ENCODE measurements around the gene C10orf90.

The C10orf90 gene

DNA sequence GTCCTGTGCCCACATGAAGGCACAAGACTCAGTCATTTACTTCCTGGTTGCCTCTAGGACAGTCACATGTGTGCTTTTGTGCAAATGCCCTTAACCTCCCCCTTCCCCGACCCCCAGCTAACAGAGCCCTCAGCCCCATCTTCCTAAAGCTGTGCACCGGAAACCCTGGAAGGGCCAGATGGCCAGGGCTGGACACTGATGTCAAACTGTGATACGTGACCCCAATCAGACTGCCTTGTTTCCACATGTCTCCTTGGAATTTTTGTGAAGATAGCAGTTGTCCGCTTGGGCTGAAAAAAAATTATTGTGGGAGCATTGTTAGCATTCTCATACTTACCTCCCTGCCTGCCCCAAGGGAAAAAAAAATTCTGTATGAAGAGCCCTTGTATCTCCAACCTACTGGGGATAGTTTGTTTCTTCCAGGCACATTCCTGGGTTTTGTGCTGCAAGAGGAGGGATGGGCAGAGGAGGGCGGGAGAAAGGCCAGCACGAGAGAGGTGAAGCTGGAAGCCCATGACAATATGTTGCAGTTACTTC is 265.2 kb downstream of the C10orf90 start:
- H3K27ac Mint-ChIP-seq, result no peak overlapping the region
- H3K4me3 Mint-ChIP-seq, result no peak overlapping the region
- H3K36me3 Mint-ChIP-seq, result no peaks in the 10 kb centered on the region
- CTCF ChIA-PET, result no interaction called here
- H3K4me1 Mint-ChIP-seq, result no peaks in the 10 kb centered on the region
- peaks cover 4% of the 10 kb centered on the region for H3K27me3 Mint-ChIP-seq
- DNase-seq, result no peak
- peaks cover 3% of the 10 kb centered on the region for H3K9me3 Mint-ChIP-seq

DNA sequence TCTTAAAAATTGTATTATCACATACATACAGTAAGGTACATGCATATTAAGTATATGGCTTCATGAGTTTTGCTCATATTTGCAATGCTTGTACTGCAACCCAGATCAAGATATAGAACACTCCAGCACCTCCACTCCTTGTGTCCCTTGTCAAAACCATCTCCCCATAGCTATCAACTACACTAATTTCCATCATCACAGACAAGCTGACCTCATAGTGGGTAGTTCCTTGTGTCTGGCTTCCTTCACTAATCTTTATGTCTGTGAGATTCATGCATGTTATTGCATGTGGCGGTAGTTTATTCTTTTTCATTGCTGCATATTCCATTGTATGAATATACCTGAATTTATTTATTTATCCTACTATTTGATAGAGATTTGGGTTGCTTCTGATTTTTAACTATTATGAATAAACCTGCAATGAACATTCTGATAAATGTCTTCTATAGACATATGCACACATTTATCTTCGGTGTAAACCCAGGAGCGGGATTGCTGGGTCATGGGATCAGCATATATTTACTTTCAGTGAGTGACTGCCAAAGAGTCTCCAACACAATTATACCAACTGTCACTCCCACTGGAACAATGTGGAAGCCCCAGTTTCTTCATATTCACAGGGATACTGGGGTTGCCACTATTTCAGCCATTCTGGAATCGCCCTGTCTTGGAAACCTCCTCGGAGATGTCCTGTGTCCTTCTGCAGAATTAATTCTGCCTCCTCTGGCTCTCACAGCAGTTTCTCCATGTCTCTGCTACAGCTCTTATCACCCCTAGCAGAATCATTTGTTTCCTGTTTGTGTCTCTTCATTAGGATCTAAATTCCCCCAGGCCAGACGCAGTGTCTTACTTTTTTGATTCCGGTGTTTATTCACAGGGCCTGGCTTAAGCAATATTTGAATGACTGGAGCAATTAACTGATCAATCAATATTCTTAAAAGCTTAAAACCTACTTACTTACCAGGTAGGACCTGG is 267.5 kb downstream of the C10orf90 start:
- H3K27ac Mint-ChIP-seq, result no peak overlapping the region
- no peaks in the 10 kb centered on the region for H3K36me3 Mint-ChIP-seq
- H3K4me1 Mint-ChIP-seq, result no peaks in the 10 kb centered on the region
- CTCF ChIA-PET, result no interaction called here
- DNase-seq, result no peak
- H3K4me3 Mint-ChIP-seq, result no peak overlapping the region
- H3K9me3 Mint-ChIP-seq, result peaks cover 3% of the 10 kb centered on the region
- no peaks in the 10 kb centered on the region for H3K27me3 Mint-ChIP-seq

DNA sequence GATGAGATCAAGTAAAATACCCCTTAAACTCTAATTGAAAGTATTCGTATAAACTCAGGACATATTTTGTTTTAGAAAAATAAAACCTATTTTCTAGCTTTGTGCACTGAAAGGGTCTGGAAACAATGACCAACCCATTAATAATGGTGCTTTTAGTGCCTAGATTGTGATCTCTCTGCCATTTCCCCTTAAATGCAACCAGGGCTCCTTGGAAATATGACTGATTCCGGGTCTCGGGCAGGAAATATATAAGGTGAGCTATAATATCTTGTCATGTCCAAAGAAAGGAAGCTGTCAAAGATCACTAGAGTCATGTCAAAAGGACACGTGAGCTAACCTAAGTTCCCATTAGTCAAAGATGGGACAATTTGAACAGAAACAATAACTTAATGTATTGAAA is 269.9 kb downstream of the C10orf90 start:
- CTCF ChIA-PET, result no interaction called here
- Mint-ChIP-seq H3K27ac (no peak overlapping the region), H3K27me3 (no peaks in the 10 kb centered on the region), H3K4me1 (no peaks in the 10 kb centered on the region), H3K4me3 (no peak overlapping the region), H3K36me3 (no peaks in the 10 kb centered on the region), H3K9me3 (peaks cover 7% of the 10 kb centered on the region)
- DNase-seq, result no peak

GRCh38 chr10:126398924-126399323 is 271.6 kb downstream of the C10orf90 start:
- no peaks in the 10 kb centered on the region for H3K4me1 Mint-ChIP-seq
- CTCF ChIA-PET, result no interaction called here
- DNase-seq, result no peak
- peaks cover 8% of the 10 kb centered on the region for H3K9me3 Mint-ChIP-seq
- H3K27ac Mint-ChIP-seq, result no peak overlapping the region
- H3K4me3 Mint-ChIP-seq, result no peak overlapping the region
- H3K36me3 Mint-ChIP-seq, result no peaks in the 10 kb centered on the region
- no peaks in the 10 kb centered on the region for H3K27me3 Mint-ChIP-seq

- Mint-ChIP-seq H3K4me1 (no peaks in the 10 kb centered on the region), H3K36me3 (no peaks in the 10 kb centered on the region), H3K27ac (no peak overlapping the region), H3K9me3 (peaks cover 9% of the 10 kb centered on the region), H3K27me3 (no peaks in the 10 kb centered on the region), H3K4me3 (no peak overlapping the region)
- DNase-seq, result no peak
- CTCF ChIA-PET, result no interaction called here
Observed at GRCh38 chr10:126398383-126398743, 272.1 kb downstream of the C10orf90 start.

GRCh38 chr10:126397640-126398382 is 272.7 kb downstream of the C10orf90 start:
- no peak for DNase-seq
- Mint-ChIP-seq H3K9me3 (peaks cover 9% of the 10 kb centered on the region), H3K27me3 (no peaks in the 10 kb centered on the region), H3K36me3 (no peaks in the 10 kb centered on the region), H3K27ac (no peak overlapping the region), H3K4me1 (no peaks in the 10 kb centered on the region), H3K4me3 (no peak overlapping the region)
- CTCF ChIA-PET, result no interaction called here

- no peaks in the 10 kb centered on the region for H3K4me1 Mint-ChIP-seq
- no peaks in the 10 kb centered on the region for H3K36me3 Mint-ChIP-seq
- peaks cover 9% of the 10 kb centered on the region for H3K9me3 Mint-ChIP-seq
- CTCF ChIA-PET, result no interaction called here
- H3K27me3 Mint-ChIP-seq, result no peaks in the 10 kb centered on the region
- no peak overlapping the region for H3K4me3 Mint-ChIP-seq
- no peak overlapping the region for H3K27ac Mint-ChIP-seq
- DNase-seq, result no peak
Observed at GRCh38 chr10:126397156-126397555, 273.3 kb downstream of the C10orf90 start.

GRCh38 chr10:126394948-126395347 is 275.5 kb downstream of the C10orf90 start:
- no peak overlapping the region for H3K4me3 Mint-ChIP-seq
- no peaks in the 10 kb centered on the region for H3K4me1 Mint-ChIP-seq
- no peaks in the 10 kb centered on the region for H3K36me3 Mint-ChIP-seq
- H3K27me3 Mint-ChIP-seq, result no peaks in the 10 kb centered on the region
- H3K9me3 Mint-ChIP-seq, result peaks cover 9% of the 10 kb centered on the region
- no peak overlapping the region for H3K27ac Mint-ChIP-seq
- no peak for DNase-seq
- CTCF ChIA-PET, result no interaction called here

DNA sequence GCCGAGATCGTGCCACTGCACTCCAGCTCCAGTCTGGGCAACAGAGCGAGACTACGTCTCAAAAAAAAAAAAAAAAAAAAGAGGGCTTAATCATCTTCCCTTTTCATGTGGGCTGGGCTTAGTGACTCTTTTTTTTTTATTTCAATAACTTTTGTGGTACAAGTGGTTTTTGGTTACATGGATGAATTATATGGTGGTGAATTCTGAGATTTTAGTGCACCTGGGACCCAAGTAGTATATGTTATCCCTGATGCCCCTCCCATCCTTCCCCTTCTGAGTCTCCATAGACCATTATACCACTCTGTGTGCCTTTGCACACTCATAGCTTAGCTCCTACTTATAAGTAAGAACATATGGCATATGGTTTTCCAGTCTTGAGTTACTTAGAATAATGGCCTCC is 277.4 kb downstream of the C10orf90 start:
- CTCF ChIA-PET, result no interaction called here

GRCh38 chr10:126392469-126392868 is 278.0 kb downstream of the C10orf90 start:
- Mint-ChIP-seq H3K4me3 (no peak overlapping the region), H3K27ac (no peak overlapping the region), H3K27me3 (peaks cover 21% of the 10 kb centered on the region), H3K4me1 (no peaks in the 10 kb centered on the region), H3K9me3 (peaks cover 9% of the 10 kb centered on the region), H3K36me3 (no peaks in the 10 kb centered on the region)
- DNase-seq, result no peak
- CTCF ChIA-PET, result no interaction called here

More for the DNA sequence above, 277.4 kb downstream of the C10orf90 start:
- Mint-ChIP-seq H3K27me3 (peaks cover 18% of the 10 kb centered on the region), H3K27ac (no peak overlapping the region), H3K36me3 (no peaks in the 10 kb centered on the region), H3K4me3 (no peak overlapping the region), H3K4me1 (no peaks in the 10 kb centered on the region), H3K9me3 (peaks cover 9% of the 10 kb centered on the region)
- DNase-seq, result no peak

DNA sequence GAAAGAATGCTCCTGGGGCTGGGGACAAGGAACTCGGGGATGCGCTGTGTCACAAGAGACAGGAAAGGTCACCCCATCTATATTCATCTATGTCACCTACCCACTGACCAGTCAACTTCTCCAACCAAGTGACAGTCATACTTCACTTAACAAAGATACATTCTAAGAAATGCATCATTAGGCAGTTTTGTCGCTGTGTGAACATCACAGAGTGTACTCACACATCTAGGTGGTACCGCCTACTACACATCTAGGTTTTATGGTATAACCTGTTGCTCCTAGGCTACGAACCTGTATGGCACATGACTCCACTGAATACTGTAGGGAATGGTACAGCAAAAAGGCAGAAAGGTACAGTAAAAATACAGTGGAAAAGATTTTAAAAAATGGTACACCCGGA is 278.4 kb downstream of the C10orf90 start:
- Mint-ChIP-seq H3K27me3 (peaks cover 25% of the 10 kb centered on the region), H3K4me1 (peaks cover 2% of the 10 kb centered on the region), H3K27ac (no peak overlapping the region), H3K36me3 (no peaks in the 10 kb centered on the region), H3K4me3 (no peak overlapping the region), H3K9me3 (peaks cover 9% of the 10 kb centered on the region)
- CTCF ChIA-PET, result no interaction called here
- DNase-seq, result no peak

DNA sequence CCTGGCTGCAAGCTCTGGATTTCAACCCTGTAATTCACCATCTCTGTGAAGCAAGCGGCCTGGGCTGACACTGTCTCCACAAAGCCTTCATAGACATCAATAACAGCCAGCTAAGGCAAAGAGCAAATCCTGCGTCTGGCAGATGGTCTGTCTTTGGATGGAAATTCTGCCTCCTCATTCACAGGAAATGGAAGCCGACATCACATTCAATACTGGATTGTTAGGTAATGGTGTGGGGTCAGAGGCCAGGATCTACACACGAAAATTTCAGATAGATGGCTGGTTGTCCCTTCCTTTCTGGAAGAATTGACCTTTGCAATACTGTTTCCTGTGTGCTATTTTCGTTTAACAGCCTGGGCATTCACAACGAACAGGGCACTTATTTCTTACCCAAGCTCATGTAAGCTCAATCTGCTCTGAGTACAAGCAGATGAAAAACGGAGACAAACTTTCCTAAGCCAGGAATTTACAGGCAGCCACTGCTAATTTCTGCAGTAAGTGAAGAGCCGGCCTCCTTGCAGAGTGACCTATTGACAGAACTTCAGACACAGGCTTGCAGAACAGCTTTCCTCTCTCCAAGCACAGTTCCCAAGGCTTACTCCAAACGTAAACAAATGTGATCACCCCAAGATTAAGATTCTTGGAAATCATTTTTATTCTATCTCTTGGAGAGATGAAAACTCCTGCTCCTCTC is 279.2 kb downstream of the C10orf90 start:
- DNase-seq, result no peak
- peaks cover 5% of the 10 kb centered on the region for H3K4me1 Mint-ChIP-seq
- H3K36me3 Mint-ChIP-seq, result no peaks in the 10 kb centered on the region
- CTCF ChIA-PET, result no interaction called here
- no peak overlapping the region for H3K27ac Mint-ChIP-seq
- H3K27me3 Mint-ChIP-seq, result peaks cover 32% of the 10 kb centered on the region
- H3K4me3 Mint-ChIP-seq, result no peak overlapping the region
- H3K9me3 Mint-ChIP-seq, result peaks cover 5% of the 10 kb centered on the region

- no peak for DNase-seq
- Mint-ChIP-seq H3K27me3 (peaks cover 41% of the 10 kb centered on the region), H3K36me3 (no peaks in the 10 kb centered on the region), H3K4me1 (peaks cover 5% of the 10 kb centered on the region), H3K27ac (no peak overlapping the region), H3K9me3 (peaks cover 5% of the 10 kb centered on the region), H3K4me3 (no peak overlapping the region)
- CTCF ChIA-PET, result no interaction called here
Observed at GRCh38 chr10:126390324-126390723, 280.2 kb downstream of the C10orf90 start.

Measured in activated naive CD4-positive, alpha-beta T cell treated with anti-CD3 and anti-CD28 coated beads, Interleukin-2, amount 10 ng/mL, durations not matched to agents 7 days and 5 days (primary cell).